NB4 (cell line): ENCODE results near the gene CNTNAP4.

Source experiments
- POLR2A ChIP-seq: IDR thresholded peaks from 2 replicates; pipeline ENCODE4 v1.6.1; 2011; ENCODE audit warnings: mild to moderate bottlenecking; ENCODE audit not compliant: insufficient read length; ENCODE audit errors: extremely low read depth
- TF ChIP-seq, protein P1 (sequence below): IDR thresholded peaks from one replicate; pipeline ENCODE4 v1.5.1; 2012; ENCODE audit warnings: low read depth, low read length
- TF ChIP-seq, protein P2 (sequence below): IDR thresholded peaks from 2 replicates; pipeline ENCODE4 v1.6.1; 2011; ENCODE audit warnings: low read depth, low read length

- TF ChIP-seq, protein P1, sequence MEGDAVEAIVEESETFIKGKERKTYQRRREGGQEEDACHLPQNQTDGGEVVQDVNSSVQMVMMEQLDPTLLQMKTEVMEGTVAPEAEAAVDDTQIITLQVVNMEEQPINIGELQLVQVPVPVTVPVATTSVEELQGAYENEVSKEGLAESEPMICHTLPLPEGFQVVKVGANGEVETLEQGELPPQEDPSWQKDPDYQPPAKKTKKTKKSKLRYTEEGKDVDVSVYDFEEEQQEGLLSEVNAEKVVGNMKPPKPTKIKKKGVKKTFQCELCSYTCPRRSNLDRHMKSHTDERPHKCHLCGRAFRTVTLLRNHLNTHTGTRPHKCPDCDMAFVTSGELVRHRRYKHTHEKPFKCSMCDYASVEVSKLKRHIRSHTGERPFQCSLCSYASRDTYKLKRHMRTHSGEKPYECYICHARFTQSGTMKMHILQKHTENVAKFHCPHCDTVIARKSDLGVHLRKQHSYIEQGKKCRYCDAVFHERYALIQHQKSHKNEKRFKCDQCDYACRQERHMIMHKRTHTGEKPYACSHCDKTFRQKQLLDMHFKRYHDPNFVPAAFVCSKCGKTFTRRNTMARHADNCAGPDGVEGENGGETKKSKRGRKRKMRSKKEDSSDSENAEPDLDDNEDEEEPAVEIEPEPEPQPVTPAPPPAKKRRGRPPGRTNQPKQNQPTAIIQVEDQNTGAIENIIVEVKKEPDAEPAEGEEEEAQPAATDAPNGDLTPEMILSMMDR = no peak
- TF ChIP-seq POLR2A = no peak
- TF ChIP-seq, protein P2, sequence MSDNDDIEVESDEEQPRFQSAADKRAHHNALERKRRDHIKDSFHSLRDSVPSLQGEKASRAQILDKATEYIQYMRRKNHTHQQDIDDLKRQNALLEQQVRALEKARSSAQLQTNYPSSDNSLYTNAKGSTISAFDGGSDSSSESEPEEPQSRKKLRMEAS = no peak
These were observed 247.2 kb downstream of the CNTNAP4 start for GRCh38 chr16:76524356-76524755.
